ENCODE data around the gene INSRR. TPM values are rescaled to one million over a fixed set of nuclear protein-coding genes. Genes with fewer than 3 reads are reported as not detected.
A peak's percentile ranks its signal among the peaks of the same experiment; 100 is the strongest.

The INSRR gene
- total RNA-seq = under 1 TPM; 0.47 to 0.54 TPM

DNA sequence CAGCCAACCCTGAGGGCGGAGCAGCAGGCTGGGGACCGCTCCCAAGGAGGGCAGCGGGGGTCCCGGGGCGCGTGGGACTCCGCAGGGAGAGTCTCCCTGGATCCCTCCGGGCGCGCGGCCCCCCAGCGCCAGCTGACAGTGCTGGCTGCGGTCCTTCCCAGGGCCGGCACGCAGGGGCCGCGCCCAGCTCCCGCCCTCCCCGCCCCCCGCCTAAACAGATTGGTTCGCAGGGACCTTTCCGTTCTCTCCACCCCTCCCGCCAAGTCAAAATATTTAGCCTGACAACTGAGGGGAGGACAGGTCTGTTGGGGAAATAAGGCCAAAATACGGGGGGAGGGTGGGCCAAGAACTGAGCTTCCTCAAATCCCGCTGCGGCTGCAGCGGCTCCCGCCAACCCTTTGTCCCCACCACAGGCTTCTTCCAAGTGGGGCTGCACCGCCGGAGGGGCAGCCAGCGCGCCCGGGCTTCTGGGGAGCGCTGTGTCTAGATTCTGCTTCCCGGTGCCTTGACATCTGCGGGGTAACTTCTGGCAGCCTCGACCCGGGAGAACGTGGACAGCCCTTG is at the start of gene INSRR:
INSRR (minus strand) TSS at position 159 of the 564 bp plus-strand sequence. CDS start 496 bp downstream, outside the sequence.
- intact Hi-C loops (cut with micrococcal nuclease) = loop anchor here (5.0 kb wide), 1 partner anchor 57 kb away; no protein-coding TSS in a partner anchor
- ChIA-PET CTCF (interaction anchor here (0.9 to 13.5 kb wide), 28 partner anchors 10 to 235 kb away, joined by 3 to 273 read pairs (median 10); partner anchors contain the start of genes ISG20L2, METTL25B, PRCC and SH2D2A), POLR2A (interaction anchor here (0.6 to 4.1 kb wide), 9 partner anchors 10 to 132 kb away, joined by 3 to 20 read pairs (median 5); partner anchors contain the start of genes ISG20L2 and METTL25B)
- TF ChIP-seq, protein P1, sequence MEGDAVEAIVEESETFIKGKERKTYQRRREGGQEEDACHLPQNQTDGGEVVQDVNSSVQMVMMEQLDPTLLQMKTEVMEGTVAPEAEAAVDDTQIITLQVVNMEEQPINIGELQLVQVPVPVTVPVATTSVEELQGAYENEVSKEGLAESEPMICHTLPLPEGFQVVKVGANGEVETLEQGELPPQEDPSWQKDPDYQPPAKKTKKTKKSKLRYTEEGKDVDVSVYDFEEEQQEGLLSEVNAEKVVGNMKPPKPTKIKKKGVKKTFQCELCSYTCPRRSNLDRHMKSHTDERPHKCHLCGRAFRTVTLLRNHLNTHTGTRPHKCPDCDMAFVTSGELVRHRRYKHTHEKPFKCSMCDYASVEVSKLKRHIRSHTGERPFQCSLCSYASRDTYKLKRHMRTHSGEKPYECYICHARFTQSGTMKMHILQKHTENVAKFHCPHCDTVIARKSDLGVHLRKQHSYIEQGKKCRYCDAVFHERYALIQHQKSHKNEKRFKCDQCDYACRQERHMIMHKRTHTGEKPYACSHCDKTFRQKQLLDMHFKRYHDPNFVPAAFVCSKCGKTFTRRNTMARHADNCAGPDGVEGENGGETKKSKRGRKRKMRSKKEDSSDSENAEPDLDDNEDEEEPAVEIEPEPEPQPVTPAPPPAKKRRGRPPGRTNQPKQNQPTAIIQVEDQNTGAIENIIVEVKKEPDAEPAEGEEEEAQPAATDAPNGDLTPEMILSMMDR (IDR thresholded peaks at IDR 0.05) = no peak
- peaks cover 37% of the 10 kb centered on the region for H3K4me1 Mint-ChIP-seq (ENCODE audit: low read depth)
- no peak for DNase-seq
- H3K27me3 Mint-ChIP-seq = peaks cover 53% of the 10 kb centered on the region
- H3K36me3 Mint-ChIP-seq (ENCODE audit: low read depth) = no peaks in the 10 kb centered on the region
- H3K4me3 Mint-ChIP-seq = peak within 1 kb of the TSS; percentile 74
- no peak within 1 kb of the TSS for H3K27ac Mint-ChIP-seq
- no peaks in the 10 kb centered on the region for H3K9me3 Mint-ChIP-seq
- no peak for ATAC-seq

GRCh38 chr1:156908541-156908940 is 49.6 kb upstream of the INSRR start:
- H3K9me3 Mint-ChIP-seq = no peaks in the 10 kb centered on the region
- H3K27me3 Mint-ChIP-seq = peaks cover 9% of the 10 kb centered on the region
- H3K4me1 Mint-ChIP-seq (ENCODE audit: low read depth) = peaks cover 3% of the 10 kb centered on the region
- no peak overlapping the region for H3K4me3 Mint-ChIP-seq
- H3K36me3 Mint-ChIP-seq (ENCODE audit: low read depth) = no peaks in the 10 kb centered on the region
- intact Hi-C loops (cut with micrococcal nuclease) = no loop called here
- DNase-seq = no peak
- H3K27ac Mint-ChIP-seq = no peak overlapping the region
- CTCF ChIA-PET = no interaction called here
- no peak for ATAC-seq
- POLR2A ChIA-PET = no interaction called here
- TF ChIP-seq, protein P1 (IDR thresholded peaks at IDR 0.05) = no peak

DNA sequence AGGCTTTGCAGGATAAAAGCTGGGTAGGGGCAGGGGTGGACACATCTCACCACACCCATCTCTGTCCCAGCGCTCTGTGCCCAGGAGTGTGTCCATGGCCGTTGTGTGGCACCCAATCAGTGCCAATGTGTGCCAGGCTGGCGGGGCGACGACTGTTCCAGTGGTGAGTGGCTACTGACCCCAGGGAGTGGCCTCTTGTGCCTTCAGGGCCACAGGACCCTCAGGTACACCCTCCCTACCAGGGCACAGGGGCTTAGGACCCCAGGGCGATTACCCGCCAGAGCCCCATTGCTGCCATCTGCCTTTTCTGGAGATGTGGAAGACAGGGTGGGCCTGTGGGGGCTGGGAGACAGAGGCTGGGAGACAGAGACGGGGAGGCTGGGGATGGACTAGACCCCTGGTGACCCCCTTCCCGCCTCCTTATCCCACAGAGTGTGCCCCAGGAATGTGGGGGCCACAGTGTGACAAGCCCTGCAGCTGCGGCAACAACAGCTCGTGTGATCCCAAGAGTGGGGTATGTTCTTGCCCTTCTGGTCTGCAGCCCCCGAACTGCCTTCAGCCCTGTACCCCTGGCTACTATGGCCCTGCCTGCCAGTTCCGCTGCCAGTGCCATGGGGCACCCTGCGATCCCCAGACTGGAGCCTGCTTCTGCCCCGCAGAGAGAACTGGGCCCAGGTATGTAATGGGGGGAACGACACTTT is 47.4 kb upstream of the INSRR start:
- H3K4me3 Mint-ChIP-seq = no peak overlapping the region
- peaks cover 3% of the 10 kb centered on the region for H3K4me1 Mint-ChIP-seq (ENCODE audit: low read depth)
- H3K9me3 Mint-ChIP-seq = no peaks in the 10 kb centered on the region
- intact Hi-C loops (cut with micrococcal nuclease) = no loop called here
- no peak for DNase-seq
- ATAC-seq = no peak
- H3K27me3 Mint-ChIP-seq = peaks cover 9% of the 10 kb centered on the region
- TF ChIP-seq, protein P1 (IDR thresholded peaks at IDR 0.05) = no peak
- H3K36me3 Mint-ChIP-seq (ENCODE audit: low read depth) = no peaks in the 10 kb centered on the region
- CTCF ChIA-PET = no interaction called here
- POLR2A ChIA-PET = no interaction called here
- no peak overlapping the region for H3K27ac Mint-ChIP-seq

DNA sequence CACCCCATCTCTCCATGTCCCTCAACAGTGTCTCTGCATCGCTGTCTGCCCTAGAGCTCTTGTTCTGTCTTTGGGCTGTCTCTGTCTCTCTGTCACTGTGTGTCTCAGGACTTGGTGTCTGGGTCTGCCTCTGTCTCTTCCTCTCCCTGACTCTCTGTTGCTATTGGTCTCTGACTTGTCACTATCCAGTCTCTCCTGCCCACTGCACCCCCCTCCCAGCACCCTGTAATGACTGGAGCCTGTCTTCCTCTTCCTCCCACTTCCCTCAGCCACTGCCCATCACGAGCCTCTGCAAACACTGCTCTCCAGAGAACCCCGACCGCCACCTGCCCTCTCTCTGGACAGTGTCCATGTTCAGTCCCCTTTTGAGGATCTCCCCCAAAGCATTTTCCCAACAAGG is 46.7 kb upstream of the INSRR start:
- intact Hi-C loops (cut with micrococcal nuclease) = no loop called here
- POLR2A ChIA-PET = no interaction called here
- TF ChIP-seq, protein P1 (IDR thresholded peaks at IDR 0.05) = no peak
- DNase-seq = no peak
- no peak overlapping the region for H3K27ac Mint-ChIP-seq
- H3K9me3 Mint-ChIP-seq = no peaks in the 10 kb centered on the region
- peaks cover 9% of the 10 kb centered on the region for H3K27me3 Mint-ChIP-seq
- CTCF ChIA-PET = no interaction called here
- no peak overlapping the region for H3K4me3 Mint-ChIP-seq
- H3K36me3 Mint-ChIP-seq (ENCODE audit: low read depth) = no peaks in the 10 kb centered on the region
- no peak for ATAC-seq
- peaks cover 3% of the 10 kb centered on the region for H3K4me1 Mint-ChIP-seq (ENCODE audit: low read depth)

DNA sequence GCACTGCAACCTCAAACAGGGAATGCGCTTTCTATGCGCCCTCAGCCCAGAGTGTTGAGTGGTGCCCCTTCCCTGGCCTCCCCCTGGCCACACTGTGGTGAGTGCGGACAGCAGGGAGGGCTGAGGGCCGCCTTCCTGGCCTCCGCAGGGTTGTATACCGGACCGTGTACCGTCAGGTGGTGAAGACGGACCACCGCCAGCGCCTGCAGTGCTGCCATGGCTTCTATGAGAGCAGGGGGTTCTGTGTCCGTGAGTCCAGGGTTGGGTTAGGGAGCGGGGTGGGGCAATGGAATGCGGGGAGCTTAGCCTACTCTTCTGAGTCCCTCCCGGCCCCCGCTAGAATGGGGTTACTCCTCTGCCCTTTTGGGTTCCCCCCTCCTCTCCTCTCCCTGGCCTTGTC is 46.3 kb upstream of the INSRR start:
- Mint-ChIP-seq H3K9me3 (no peaks in the 10 kb centered on the region), H3K4me3 (no peak overlapping the region), H3K27ac (no peak overlapping the region), H3K4me1 (ENCODE audit: low read depth) (no peaks in the 10 kb centered on the region), H3K27me3 (peaks cover 9% of the 10 kb centered on the region), H3K36me3 (ENCODE audit: low read depth) (no peaks in the 10 kb centered on the region)
- POLR2A ChIA-PET = no interaction called here
- TF ChIP-seq, protein P1 (IDR thresholded peaks at IDR 0.05) = no peak
- CTCF ChIA-PET = no interaction called here
- ATAC-seq (no peak), DNase-seq (no peak)
- intact Hi-C loops (cut with micrococcal nuclease) = no loop called here

Data from activated CD8-positive, alpha-beta T cell treated with anti-CD3 and anti-CD28 coated beads for 36 hours (primary cell).